Glomerular visceral epithelial cell (primary cell): ENCODE results near the gene KMO.

Source experiments
- DNase-seq: peaks from one replicate; pipeline ENCODE4 v3.0.0-alpha.2; 2016; ENCODE audit errors: extremely low spot score

KMO gene

DNA sequence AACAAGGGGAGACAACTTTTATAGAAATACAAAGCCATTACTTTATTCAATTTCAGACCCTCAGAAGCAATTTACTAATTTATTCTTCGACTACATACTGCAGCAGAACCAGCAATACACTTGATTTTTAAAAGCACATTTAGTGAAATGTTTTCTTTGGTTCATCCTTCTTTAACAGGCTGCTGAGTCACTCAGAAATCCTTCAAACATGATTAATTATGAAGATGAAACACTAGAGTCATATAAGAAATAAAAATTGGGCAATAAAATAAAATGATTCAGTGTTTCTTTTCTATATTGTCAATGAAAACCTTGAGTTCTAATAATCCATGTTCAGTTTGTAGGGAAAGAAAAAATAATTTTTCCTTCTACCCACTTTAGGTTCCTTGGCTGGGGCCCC is 61.0 kb downstream of the KMO start:
- no peak for DNase-seq

DNA sequence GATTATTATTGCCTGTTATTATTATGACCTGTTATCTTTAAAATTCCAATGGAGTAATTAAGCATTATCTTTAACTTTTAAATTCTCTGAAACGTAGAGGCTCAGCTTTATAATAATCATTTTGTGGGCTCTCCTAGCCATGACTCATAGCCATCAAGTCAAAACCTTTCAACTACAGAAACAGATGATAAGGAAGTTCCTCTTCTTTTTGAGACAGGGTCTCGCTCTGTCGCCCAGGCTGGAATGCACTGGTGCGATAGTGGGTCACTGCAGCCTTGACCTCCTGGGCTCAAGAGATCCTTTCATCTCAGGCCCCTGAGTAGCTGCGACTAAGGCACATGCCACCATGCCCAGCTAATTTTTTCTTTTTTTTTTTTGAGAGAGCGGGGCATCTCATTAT is 64.5 kb downstream of the KMO start:
- DNase-seq, result peak; percentile 58

GRCh38 chr1:241598249-241598648 is 66.1 kb downstream of the KMO start:
- no peak for DNase-seq

- DNase-seq, result peak; percentile 20
These were observed 68.3 kb downstream of the KMO start for GRCh38 chr1:241600496-241600901.

GRCh38 chr1:241603731-241604245 is 71.6 kb downstream of the KMO start:
- peak; percentile 61 for DNase-seq

DNA sequence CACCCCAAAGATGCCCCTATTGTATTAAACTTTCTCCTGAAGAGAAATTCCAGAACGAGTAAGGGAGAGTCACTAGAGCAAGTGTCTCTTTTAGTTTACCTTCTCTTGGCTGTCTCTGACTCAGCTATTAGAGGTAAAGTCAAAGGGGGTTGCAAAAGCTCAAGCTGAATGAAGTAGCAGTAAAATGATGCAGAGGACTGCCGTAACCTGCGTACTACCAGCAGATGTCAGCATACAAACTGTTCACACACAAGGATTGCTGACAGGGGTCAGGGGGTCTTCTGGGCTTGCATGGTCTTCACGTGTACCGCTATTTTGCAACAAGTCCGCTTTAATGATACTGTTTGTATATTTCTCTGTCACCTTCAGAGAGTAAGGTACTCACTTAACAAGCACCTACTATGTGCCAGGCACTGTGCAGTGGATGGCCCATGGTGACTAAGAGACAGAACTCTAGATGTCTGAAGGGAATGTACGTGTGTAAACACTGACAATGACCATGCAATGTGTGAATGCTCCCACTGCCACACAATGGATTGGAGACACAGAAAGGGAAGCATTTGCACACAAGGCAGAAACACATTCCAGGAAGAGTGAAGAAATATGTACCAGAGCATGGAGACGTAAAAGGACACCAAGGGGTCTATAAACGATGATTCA is 73.1 kb downstream of the KMO start:
- no peak for DNase-seq

GRCh38 chr1:241606544-241606943 is 74.4 kb downstream of the KMO start:
- DNase-seq, result peak; percentile 48

DNA sequence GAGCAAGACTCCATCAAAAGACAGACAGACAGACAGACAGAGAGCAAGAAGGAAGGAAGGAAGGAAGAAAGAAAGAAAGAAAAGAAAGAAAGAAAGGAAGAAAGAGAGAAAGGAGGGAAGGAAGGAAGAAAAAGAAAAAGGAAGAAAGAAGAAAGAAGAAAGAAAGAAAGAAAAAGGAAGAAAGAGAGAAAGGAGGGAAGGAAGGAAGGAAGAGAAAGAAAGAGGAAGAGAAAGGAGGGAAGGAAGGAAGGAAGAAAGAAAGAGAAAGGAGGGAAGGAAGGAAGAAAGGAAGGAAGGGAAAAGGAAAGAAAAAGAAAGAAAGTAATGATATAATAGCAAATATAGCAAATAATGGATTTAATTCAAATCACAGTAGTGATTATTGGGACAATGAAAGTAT is 75.3 kb downstream of the KMO start:
- no peak for DNase-seq

DNA sequence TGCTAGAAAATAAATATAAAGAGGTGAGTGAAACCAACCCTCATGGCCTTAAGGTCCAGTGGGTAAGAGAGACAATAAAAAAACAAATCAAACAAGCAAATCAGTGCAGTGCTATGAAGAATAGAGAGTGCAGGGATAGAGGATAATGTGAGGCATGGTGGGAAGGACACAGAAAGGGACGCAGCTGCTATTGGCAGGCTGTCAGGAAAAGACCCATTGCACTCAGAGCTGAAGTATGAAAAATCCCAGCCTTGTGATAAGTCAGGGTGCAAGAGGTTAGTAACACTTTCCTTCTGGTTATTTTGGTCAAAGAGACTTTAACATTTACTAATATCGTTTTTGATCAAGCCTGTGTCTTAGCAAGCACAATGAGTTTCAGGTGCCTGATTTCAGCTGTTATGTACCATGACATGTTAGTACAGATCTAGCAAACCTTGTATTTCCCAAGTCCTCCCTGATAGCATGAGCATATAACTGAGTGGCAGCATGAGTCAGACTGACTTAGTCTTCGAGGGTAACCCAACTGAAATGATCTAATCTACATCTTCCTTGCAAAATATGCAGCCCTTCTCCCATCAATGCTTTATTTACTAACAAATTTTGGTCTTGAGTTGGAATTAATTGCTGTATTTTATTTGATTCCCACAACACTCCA is 76.3 kb downstream of the KMO start:
- DNase-seq, result peak; percentile 41

- no peak for DNase-seq
These were observed 78.1 kb downstream of the KMO start for GRCh38 chr1:241610056-241610815.

DNA sequence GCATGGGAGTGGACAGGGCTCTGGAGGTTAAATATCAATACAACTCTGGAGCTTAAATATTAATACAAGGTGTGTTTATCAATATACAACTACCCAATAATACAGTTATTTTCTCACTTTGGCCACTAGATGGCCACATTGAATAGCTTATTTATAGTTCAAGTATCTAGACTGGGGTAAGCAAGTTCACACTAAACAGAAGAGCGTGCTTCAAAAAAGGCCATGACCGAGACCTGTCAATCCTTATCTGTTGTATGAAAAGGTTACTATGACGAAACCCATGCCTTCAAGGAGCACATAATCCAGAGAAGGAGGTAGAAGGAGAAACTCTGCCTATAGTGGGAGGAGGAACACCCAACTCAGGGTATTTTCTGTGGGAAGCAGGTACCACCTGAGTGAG is 78.9 kb downstream of the KMO start:
- DNase-seq, result peak; percentile 63

DNA sequence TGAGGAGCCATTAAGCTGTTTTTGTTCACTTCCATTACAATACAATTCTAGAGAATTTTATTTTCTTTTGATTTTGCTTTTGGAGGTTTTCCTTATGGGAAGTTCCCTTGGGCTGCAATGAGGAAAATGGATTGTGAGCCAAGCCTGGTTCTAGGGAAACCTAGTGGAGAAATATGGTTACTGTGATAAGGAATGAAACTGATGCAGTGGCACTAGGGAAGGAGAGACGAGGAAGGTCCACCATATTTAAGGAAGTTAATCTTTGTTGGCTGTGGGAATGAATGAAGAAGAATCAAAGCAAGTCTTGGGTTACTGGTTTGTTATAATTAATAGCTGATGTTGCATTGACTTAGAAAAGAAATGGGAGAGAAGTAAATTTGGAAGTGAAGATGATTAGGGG is 79.6 kb downstream of the KMO start:
- DNase-seq, result no peak

- DNase-seq, result peak; percentile 73
These were observed 80.6 kb downstream of the KMO start for GRCh38 chr1:241612533-241613477.

- DNase-seq, result peak; percentile 41
These were observed 82.0 kb downstream of the KMO start for GRCh38 chr1:241614144-241614543.

DNA sequence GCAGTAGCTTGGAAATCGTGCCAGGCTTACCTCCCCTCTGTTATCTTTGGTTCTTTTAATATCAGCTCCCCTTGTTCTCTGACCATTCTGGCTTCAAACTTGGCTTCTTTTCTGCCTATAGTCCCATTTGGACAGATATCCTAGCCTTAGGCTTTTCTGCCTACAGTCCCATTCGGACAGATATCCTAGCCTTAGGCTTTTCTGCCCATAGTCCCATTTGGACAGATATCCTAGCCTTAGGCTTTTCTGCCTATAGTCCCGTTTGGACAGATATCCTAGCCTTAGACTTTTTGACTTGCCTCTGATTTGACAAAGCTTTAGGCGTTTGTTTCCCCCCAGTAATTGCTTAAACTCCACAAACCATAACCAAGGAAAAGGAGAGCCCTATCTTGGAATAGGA is 82.4 kb downstream of the KMO start:
- DNase-seq, result no peak

GRCh38 chr1:241615043-241615974 is 83.1 kb downstream of the KMO start:
- DNase-seq, result peak; percentile 88

DNA sequence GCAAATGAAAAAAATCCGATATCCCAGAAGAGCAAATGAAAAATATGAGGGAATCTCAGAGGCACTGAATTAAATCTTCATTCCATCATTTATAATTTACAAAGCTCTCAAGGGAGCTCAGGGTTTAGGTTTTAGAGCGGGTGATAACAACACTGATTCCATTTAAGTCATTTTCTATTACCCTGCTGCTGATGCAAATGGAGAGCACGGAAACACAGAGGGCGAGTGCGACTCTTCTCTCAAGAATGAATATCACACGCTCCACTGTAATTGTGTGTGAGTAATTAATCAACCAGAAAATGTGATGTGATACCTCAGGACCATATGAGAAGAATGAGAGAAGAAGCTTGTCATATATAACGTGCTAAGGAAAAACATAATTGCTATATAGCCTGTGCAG is 85.2 kb downstream of the KMO start:
- DNase-seq, result no peak

DNA sequence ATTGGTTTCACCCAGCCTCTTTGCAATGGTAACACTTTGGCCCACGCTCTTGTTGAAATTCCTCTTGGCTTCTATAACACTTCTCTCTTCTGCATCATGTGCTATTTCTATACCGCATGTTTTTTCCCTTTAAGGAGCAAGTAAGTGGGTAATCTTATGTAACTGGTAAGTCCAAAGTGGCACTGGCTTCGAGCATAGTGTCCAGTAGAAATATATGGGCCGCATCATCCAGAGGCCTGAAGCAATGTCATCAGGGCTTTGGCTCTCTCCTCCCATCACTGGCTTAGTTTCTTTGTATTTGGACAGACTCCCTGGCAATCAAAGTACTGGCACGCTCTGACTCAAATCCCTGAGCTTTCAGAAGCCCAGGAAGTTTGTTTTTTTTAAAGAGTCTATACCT is 90.5 kb downstream of the KMO start:
- no peak for DNase-seq

- no peak for DNase-seq
These were observed 92.8 kb downstream of the KMO start for GRCh38 chr1:241624935-241625334.

DNA sequence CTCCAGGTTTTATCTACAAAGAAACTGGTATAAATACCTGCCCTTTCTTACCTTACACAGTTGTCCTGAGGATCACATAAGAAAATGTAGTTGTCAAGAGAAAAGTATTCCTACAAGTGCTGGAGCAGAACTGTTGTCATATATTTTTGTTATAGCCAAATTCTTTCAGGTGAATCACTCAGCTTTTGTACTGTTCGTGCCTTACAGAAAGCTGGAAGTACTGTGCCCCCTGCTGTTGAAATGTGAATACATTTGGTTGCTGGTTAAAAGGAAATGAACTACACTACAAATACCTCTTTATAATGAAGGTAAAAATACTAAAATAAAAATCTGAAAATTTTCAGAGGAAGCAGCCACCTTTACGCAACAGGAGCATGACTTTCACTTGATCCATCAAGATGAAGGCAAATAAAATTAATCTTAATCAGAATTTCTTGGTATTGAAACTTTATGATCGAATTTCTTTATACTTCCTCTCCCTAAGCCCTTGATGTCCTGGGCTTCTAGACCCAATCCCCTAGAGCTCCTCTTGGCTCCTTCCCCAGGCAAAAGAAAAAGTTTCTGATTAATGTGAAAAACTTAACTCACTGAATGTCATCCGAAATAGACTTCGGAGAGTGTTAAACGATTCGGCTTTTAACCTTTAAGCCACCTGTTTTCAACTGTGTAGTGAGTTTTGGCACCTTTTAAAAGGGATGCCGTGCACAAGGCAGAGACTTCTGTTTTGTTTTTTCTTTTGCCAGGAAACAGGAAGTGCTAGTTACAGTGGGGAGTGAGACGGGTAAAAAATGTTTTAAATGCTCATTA is 95.5 kb downstream of the KMO start:
- DNase-seq, result peak; percentile 73
